HG03571 (cell line): ENCODE data around the gene GNE.
"Not testable (repeated sequence)": the region's sequence is repeated elsewhere in the genome, so short reads cannot be mapped to it uniquely, and the experiment has no call there.

Experiments used
- ATAC-seq: cut with Tn5 transposase; IDR thresholded peaks from one replicate; pipeline ENCODE4 v1.9.1; 2021; ENCODE audit not compliant: unreplicated experiment

GNE gene

DNA sequence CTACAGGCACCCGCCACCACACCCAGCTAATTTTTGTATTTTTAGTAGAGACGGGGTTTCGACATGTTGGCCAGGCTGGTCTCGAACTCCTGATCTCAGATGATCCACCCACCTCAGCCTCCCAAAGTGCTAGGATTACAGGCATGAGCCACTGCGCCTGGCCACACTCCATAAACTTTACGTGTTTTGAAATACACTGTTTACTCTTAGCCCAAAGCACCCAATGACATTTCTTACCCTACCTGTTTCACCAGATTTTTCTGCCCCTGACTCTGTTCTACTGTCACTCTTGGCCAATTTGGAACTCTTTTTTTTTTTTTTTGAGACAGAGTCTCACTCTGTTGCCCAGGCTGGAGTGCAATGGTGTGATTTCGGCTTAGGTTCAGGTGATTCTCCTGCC is 15.1 kb upstream of the GNE start:
- not testable (repeated sequence) for ATAC-seq

DNA sequence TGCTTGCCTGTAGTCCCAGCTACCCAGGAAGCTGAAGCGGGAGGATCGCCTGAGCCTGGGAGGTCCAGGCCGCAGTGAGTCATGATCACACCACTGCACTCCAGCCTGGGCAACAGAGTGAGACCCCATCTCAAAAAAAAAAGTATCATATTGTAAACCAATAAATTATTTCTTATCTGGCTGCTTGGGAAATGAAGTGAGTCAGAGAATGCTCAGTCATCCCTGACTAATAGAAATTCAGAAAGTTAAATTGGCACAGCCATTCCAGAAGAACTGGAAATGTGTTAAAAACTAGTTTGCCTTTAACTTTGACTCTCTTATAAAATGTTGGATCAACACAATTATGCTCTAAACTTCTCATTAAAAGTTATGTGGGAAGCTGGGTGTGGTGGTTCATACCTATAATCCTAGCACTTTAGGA is 9.8 kb upstream of the GNE start:
- ATAC-seq = no peak

DNA sequence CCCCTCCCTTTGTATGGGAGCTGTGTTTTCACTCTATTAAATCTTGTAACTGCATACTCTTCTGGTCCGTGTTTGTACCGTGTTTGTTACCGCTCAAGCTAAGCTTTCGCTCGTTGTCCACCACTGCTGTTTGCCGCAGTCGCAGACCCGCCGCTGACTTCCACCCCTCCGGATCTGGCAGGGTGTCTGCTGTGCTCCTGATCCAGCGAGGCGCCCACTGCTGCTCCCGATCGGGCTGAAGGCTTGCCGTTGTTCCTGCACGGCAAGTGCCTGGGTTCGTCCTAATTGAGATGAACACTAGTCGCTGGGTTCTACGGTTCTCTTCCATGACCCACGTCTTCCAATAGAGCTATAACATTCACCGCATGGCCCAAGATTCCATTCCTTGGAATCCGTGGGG is 6.6 kb upstream of the GNE start:
- ATAC-seq = no peak

DNA sequence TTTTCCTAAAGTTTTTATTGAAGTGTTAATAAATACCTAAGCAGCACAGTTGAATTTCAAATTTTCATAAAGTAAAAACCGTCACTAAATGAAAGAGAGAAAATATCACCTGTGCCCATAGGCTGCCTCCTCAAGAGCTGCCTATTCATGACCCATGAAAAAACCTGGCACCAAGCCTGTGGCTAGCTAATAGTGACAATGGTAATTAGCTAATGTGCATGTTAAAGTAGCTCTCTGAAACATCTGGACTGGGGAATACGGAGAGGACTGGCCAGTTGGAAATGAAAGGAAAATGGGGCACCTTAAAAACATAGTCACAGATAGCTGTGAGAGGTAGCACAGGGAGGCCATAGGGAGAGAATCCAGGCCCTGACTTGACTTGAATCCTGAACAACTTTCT is 5.4 kb upstream of the GNE start:
- no peak for ATAC-seq

DNA sequence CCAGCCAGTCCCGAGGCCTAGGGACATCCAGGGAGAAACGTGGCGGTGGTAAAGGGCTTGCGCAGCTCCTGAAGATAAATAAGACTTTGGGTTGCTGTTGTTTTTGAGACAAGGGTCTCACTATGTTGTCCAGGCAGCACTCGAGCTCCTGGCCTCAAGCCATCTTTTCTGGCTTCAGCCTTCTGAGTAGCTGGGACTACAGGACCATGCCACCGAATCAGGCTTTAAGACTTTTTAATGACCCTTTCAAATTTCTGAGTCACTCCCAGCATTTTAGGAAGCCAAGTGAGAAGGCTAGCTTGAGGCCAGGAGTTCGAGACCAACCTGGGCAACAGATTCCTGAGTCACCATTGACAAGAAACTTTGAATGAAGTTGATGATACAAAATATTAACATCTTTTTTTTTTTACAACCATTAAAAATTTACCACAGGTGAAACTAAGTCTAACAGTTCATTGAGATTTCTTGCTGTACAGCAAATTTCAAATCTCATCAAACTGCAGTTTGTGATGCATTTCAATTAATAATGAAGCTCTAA is 817 bp upstream of the GNE start:
- no peak for ATAC-seq

DNA sequence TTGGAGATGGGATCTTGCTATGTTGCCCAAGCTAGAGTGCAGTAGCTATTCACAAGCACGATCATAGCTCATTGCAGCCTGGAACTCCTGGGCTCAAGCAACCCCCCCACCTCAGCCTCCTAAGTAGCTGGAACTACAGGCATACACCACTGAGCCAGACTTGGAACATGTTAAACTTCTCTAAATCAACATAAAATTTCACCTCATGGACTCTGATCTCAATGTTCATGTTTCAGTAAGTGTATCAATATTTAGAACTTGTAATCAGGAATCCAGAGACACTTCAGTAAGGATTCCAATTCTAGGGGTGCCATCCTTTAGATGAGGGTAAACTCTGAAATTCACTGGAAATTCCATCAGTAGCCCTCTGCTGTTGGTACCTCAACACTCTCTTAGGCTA is 6.8 kb downstream of the GNE start:
- ATAC-seq = no peak

DNA sequence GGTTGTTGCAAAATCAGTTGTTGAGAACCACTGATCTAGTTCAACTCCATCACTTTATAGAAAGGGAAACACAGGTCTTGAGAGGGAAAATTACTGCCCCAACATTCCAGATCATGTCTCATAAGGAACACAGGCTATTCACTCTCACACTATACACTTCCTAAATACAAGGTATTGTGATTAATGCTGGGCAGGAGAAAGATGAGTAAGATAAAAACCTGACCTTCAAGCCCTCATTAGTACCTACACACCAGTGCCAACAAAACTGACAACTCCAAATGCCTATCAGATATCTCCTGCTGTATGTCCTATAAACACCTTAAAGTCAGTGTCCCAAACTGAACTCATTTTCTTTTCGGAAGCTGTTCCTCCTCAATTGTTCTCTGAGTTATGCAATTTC is 8.2 kb downstream of the GNE start:
- no peak for ATAC-seq

DNA sequence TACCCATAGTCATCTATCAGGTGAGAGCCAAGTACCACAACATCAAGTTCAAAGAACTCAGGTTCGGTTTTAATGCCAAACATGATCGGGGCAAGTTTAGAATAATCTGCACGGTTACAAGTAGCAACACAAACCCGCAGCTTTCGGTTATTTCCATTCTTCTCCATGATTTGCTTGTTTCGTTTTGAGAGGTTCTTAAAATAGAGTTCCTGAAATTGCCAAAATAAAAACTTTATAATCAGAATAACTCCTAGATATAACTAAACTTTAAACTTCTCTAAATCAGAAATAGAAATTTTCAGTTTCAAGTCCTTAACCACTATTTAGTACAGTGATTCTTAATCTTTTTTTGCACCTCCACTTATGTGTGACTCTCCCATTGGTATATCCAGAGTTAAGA is 9.1 kb downstream of the GNE start:
- ATAC-seq = no peak

DNA sequence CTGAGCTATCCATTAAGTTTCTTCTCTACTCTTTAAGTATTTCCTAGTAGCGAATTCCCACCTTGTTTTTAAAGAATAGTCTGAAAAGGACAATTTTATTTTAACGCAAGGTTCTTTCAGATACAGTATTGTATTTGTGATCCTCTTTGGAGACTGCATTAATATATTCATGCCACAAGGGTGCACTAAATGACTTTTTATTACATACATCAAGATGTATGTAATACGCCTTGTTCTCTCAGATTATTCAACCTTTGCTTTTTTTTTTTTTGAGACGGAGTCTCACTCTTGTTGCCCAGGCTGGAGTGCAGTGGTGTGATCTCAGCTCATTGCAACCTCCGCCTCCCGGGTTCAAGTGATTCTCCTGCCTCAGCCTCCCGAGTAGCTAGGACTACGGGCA is 10.2 kb downstream of the GNE start:
- not testable (repeated sequence) for ATAC-seq

DNA sequence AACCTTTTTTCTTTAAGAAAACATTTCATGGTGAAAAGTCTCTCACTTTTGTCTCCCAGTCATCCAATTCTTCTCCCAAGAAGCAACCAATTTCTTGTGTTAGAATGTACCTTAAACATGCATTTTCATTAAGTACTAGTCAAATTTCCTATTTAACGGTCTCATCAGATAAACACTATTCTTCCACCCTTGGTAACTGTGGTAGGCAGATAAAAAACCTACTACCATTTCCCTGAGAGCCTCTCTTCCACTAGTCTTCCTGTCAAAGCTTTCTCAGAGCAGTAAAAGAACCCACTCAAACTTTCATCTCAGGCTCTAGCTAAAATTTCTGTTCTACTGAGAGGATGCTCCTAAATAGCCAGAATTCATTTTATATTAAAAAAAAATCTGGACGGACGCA is 10.9 kb downstream of the GNE start:
- no peak for ATAC-seq

DNA sequence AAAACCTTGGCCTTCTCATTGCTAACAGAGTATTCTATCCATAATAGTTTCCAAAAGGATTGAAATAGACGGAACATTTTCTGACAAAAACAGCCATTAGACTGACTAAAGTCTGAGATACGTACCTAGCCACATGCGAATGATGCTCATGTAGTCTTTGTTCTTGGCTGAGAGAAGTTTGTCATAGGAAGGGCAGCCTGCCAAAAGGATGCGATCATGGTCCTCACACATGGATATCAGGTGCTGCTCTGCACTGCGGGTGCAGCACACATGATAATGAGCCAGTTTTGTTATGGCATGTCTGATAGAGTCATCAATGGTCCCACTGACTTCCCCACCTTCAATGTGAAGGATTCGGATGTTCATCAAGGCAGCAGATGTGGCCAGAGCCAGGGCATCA is 12.3 kb downstream of the GNE start:
- ATAC-seq = no peak

DNA sequence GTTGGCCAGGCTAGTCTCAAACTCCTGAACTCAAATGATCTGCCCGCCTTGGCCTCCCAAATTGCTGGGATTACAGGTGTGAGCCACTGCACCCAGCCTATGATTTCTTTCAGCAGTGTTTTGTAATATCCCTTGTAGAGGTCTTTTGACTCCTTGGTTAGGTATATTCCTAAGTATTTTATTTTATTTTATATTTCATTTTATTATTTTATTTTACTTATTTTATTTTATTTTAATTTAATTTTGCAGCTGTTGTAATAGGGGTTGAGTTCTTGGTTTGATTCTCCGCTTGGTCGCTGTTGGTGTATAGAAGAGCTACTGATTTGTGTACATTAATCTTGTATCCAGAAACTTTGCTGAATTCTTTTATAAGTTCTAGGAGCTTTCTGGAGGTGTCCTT is 18.6 kb downstream of the GNE start:
- ATAC-seq = not testable (repeated sequence)

DNA sequence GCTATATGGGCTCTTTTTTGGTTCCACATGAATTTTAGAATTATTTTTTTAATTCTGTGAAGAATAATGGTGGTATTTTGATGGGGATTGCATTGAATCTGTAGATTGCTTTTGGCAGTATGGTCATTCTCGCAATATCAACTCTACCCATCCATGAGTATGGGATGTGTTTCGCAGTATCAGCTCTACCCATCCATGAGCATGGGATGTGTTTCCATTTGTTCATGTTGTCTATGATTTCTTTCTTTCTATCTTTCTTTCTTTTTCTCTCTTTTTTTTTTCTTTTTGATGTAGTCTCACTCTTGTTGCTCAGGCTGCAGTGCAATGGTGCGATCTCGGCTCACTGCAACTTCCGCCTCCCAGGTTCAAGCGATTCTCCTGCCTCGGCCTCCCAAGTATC is 19.0 kb downstream of the GNE start:
- not testable (repeated sequence) for ATAC-seq

DNA sequence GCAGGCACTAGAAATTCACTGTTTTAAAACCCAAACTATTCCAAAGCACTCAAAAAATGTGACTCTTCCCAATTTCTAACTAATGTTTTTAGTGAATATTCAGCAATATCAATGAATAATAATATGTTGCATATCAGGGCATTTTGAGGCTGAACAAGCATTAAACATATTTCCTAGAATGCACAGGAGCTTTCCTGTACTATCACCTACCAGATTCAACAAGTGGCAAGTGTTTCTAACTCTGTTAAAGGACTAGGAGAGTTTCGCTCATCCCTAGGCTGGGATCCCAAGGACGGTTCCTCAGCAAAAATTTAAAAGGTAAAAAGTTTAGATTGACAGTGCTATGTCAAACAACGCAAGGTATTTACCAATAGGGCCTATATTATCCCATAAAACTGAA is 21.0 kb downstream of the GNE start:
- no peak for ATAC-seq

DNA sequence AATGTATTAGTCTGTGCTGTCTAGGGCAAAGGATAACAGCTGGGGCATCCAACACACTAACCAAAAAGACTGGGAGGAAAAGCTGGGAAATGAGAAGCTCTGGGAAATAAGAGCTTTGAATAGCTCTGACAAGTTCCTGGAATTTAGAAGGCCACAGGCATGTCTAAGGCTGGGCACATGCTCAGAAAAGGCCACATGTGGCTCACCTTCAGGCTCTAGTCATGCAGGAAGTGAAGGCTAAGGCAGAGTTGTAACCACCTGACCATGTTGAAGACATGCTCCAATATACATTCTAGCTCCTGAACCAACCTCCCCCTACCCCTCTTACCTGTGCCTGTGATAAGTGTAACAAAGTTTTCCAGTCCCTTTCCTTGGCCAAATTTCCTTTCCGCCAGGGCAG is 35.8 kb downstream of the GNE start:
- no peak for ATAC-seq

DNA sequence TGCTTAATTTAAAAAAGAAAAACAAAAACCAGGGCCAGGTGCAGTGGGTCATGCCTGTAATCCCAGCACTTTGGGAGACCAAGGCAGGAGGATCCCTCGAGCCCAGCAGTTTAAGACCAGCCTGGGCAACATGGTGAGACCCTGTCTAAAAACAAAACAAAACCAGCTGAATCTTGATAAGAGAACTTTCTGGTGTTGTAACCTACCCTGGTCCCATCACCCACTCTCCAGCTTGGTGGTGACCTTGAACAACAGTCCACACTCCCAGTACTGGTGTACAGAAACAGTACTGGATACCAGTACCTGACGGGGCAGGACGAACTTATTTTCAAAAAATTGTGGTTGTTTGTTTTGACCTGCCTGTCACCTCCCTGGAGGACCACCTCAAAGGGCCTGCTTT is 36.6 kb downstream of the GNE start:
- ATAC-seq = no peak

DNA sequence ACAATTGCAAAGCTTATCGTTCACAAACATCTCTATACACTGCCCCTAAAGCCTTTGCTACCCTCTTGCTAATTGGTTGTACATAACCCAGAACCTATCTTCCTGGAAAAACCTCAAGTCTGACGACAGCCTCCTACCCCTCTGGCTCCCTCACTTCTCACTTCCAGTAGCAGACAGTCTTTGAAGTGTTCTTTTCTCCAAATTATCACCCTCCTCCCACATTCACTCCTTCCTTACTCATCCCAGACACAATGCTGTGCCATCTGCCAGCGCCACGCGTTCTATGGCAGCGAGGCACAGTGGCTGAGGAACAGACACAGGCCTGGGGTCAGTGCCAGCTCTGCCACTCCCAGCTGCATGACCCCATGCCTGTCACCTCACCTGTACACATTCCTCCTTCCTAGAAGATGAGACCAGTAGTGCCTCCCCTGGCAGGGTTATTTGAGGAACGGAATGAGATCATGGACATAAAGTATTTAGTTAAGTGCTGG is 39.8 kb downstream of the GNE start:
- no peak for ATAC-seq

DNA sequence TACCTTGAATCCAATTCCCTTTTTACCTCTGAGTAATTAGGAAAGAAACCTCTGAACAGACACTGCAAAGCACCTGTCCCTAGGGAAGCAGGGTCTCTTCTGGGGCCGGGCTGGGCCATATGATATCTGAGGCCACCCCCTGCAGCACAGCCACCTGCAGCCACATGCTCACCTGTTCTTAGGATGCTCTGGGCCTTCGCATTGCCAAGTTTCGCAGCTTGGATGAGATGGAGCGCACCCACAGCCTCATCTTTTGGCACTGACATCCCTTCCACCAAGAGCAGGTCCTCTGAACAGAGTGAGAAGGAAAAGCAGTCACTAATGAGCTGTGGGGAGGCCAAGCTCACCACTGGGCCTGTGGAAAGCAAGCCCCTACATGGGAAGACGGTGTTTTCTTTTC is 40.2 kb downstream of the GNE start:
- no peak for ATAC-seq

DNA sequence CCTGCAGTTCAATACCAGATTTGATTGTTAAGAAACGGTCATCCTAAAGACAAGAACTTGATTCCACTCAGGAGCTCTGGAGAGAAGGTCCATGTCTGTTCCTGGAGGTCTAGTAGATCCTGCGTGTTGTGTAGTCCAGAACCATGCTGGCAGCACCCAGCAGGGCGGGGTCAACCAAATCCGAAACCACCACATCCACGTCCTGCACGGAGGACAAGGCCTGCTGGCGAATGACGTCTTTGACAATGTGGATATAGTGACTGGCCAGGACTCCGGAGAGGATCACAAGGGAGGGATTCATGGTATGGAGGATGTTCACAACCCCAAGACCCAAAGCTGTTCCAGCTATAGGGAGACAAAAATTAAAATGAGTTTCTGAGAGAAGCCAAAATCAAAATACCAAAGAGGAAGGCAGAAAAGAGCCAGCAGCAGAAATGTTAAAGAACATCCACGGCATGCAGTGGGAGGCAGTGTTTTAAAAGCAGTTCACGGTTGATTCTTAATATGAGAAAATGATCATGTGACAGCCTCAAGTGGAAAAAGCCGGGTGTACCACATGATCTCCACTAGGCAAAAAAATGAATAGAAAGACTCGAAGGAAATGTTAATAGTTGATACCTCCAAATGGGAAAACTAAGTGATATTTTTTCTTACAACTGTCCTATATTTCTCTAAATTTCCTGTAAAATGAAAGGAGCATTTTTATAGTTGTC is 40.8 kb downstream of the GNE start:
- no peak for ATAC-seq

DNA sequence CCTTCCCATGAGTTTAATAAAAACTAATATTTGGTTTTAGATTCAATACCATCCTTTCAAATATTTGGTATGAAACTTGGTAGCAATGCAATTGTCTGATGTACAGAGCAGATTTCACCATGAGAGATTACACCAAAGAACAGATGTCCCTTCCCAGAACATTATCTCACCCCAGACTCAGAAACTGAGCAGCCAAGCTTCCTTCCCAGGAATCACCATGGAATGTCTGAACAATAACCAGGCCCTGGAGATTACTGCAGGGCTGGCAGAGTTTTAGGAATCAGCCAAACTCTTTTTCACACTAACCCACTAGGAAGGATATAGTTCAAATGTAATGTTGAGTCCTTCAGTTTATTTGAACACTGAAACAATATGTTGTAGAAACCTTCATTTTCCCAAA is 43.7 kb downstream of the GNE start:
- no peak for ATAC-seq

DNA sequence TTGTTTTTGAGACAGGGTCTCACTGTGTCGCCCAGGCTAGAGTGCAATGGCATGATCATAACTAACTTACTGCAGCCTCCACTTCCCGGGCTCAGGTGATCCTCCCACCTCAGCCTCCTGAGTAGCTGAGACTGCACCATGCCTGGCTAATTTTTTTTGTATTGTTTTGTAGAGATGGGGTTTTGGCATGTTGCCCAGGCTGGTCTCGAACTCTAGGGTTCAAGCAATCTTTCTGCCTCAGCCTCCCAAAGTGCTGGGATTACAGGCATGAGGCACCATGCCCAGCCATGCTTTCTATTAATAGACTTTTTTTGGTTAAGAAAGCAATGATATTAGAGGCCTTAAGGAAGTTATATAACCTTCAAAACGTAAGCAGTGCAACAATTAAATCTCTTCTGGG is 44.3 kb downstream of the GNE start:
- ATAC-seq = no peak

DNA sequence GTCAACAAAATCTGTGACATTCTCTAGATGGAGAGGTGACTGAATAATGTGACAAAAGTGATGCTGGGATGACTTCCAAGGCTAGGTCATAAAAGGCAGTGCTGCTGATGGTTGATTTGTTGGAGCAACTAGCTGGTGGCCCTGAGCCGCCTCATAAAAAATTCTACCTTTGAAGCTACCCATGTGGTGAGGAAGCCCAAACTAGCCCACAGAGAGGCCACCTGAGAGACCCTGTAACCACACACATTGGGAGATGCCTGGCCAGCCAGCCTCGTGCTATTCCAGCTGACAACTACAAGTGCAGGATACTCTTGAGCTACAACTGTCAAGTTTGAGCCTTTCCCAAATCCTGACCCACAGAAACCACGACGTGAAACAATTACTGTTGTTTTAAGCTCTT is 44.9 kb downstream of the GNE start:
- ATAC-seq = no peak

DNA sequence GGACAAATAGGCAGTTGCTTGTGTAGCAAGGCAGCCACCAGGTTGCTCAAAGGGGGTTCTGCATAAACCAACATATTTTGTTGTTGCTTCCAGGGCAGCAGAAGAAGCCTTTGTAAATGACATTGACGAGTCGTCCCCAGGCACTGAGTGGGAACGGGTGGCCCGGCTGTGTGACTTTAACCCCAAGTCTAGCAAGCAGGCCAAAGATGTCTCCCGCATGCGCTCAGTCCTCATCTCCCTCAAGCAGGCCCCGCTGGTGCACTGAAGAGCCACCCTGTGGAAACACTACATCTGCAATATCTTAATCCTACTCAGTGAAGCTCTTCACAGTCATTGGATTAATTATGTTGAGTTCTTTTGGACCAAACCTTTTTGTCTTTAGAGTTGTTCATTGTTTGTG is 46.7 kb downstream of the GNE start:
- no peak for ATAC-seq
